Esophagus (tissue), 2 donors: Measurements from ENCODE around the gene CLPX. TPM values are rescaled to one million over a fixed set of nuclear protein-coding genes. Genes with fewer than 3 reads are reported as not detected.

Source experiments
- H3K27ac ChIP-seq, 2 donors: one replicate each; pipeline ENCODE4 v1.5.1; 2013; ENCODE audit warnings: low read depth in 2 of 2, mild to moderate bottlenecking in 2 of 2, inconsistent platforms in 1 of 2, low read length in 1 of 2, moderate library complexity in 1 of 2
- H3K27me3 ChIP-seq, 2 donors: one replicate each; pipeline ENCODE4 v1.6.1; 2013; ENCODE audit warnings: low read length in 2 of 2, control low read depth in 1 of 2, mild to moderate bottlenecking in 1 of 2; ENCODE audit not compliant: insufficient read depth in 2 of 2, control insufficient read depth in 1 of 2
- H3K36me3 ChIP-seq, 2 donors: one replicate each; pipeline ENCODE4 v1.6.1; 2013; ENCODE audit warnings: low read length in 1 of 2; ENCODE audit not compliant: control insufficient read depth in 2 of 2, insufficient read depth in 2 of 2
- H3K4me1 ChIP-seq, 2 donors: one replicate each; pipeline ENCODE4 v1.6.1; 2013; ENCODE audit warnings: low read length in 1 of 2; ENCODE audit not compliant: control insufficient read depth in 2 of 2, insufficient read depth in 2 of 2
- H3K4me3 ChIP-seq, 2 donors: one replicate each; pipeline ENCODE4 v1.5.1; 2013; ENCODE audit warnings: low read length in 2 of 2, mild to moderate bottlenecking in 2 of 2, low read depth in 1 of 2, moderate library complexity in 1 of 2
- H3K9me3 ChIP-seq, 2 donors: one replicate each; pipeline ENCODE4 v1.6.1; 2013; ENCODE audit warnings: mild to moderate bottlenecking in 2 of 2, low read depth in 1 of 2, low read length in 1 of 2, moderate library complexity in 1 of 2; ENCODE audit not compliant: control insufficient read depth in 2 of 2, insufficient read depth in 1 of 2
- WGBS, 2 donors: extraction: QIAGEN DNeasy Blood & Tissue Kit; methylation state at CpG; one replicate each; pipeline ENCODE4 v1.1.7; 2013; 5-methylcytosine and 5-hydroxymethylcytosine counted together
- polyA plus RNA-seq, 2 donors: library from polyadenylated mRNA; stranded (reverse); fragments of 200-250 nt; gene quantifications; one replicate each; pipeline ENCODE4 v1.2.3, GENCODE V29; 2013
- donor health status: healthy with polysubstance abuse.
- donor health status: Bipolar disorder and iron deficiency.

The CLPX gene
- polyA plus RNA-seq, 2 donors: 17.9 to 23.4 TPM

- Histone ChIP-seq H3K36me3 (no peaks in the 10 kb centered on the region), H3K4me1 (no peaks in the 10 kb centered on the region), H3K27ac (peak overlapping the region in 1 of 2 donors; percentile 8)
These were observed 7.2 kb downstream of the CLPX start for GRCh38 chr15:65177901-65178300.

DNA sequence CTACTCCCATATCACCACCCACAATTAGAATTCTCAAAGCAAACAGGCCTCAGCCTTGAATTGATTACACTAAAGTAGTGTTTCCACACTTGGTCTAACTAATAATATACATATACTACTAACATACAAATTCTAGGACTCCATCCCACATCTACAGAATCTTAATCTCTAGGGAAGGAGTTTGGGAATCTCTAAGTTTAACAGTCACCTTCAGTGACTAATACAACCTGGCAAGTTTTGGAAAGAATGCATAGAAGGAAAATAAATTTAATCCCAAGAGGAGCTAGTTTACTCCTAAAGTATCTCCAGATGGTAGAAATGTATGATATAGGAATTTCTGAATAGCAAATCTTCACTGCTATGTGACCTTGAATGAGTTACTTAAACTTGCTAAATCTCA is 9.1 kb downstream of the CLPX start:
- Histone ChIP-seq H3K9me3 (no peaks in the 10 kb centered on the region), H3K27me3 (no peaks in the 10 kb centered on the region), H3K4me3 (no peak overlapping the region), H3K36me3 (peaks cover 2 to 3% of the 10 kb centered on the region in 2 donors), H3K4me1 (no peaks in the 10 kb centered on the region), H3K27ac (no peak overlapping the region)

More at GRCh38 chr15:65177901-65178300, 7.2 kb downstream of the CLPX start:
- H3K9me3 ChIP-seq: no peaks in the 10 kb centered on the region
- H3K27me3 ChIP-seq: no peaks in the 10 kb centered on the region
- 30 to 37% methylated on average over 1 of the region's 1 CpG for WGBS, 2 donors
- H3K4me3 ChIP-seq: no peak overlapping the region

GRCh38 chr15:65175511-65175910 is 9.6 kb downstream of the CLPX start:
- peaks cover 2 to 3% of the 10 kb centered on the region in 2 donors for H3K36me3 ChIP-seq

DNA sequence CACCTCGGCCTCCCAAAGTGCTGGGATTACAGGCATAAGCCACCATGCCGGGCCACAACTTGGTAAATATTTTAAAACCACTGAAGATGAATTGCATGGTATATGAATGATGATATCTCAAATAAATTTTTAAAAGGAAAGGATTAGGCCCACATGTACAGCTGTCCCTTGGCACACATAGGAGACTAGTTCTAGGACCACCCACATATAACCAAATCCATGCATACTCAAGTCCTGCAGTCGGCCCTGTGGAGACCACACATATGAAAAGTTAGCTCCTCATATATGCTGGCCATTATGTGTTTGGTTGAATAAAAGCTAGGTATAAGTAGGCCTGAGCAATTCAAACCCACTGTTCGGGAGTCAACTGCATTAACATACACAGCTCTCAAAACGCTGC is 10.6 kb downstream of the CLPX start:
- H3K36me3 ChIP-seq: peaks cover 2 to 3% of the 10 kb centered on the region in 2 donors
- 86 to 87% methylated on average over 5 of the region's 5 CpGs for WGBS, 2 donors
- no peak overlapping the region for H3K4me3 ChIP-seq
- no peak overlapping the region for H3K27ac ChIP-seq
- no peaks in the 10 kb centered on the region for H3K27me3 ChIP-seq
- no peaks in the 10 kb centered on the region for H3K4me1 ChIP-seq
- H3K9me3 ChIP-seq: no peaks in the 10 kb centered on the region

More at GRCh38 chr15:65175511-65175910, 9.6 kb downstream of the CLPX start:
- H3K27me3 ChIP-seq: no peaks in the 10 kb centered on the region
- no peak overlapping the region for H3K27ac ChIP-seq
- no peak overlapping the region for H3K4me3 ChIP-seq
- 89 to 90% methylated on average over 5 of the region's 5 CpGs for WGBS, 2 donors
- no peaks in the 10 kb centered on the region for H3K4me1 ChIP-seq
- no peaks in the 10 kb centered on the region for H3K9me3 ChIP-seq

DNA sequence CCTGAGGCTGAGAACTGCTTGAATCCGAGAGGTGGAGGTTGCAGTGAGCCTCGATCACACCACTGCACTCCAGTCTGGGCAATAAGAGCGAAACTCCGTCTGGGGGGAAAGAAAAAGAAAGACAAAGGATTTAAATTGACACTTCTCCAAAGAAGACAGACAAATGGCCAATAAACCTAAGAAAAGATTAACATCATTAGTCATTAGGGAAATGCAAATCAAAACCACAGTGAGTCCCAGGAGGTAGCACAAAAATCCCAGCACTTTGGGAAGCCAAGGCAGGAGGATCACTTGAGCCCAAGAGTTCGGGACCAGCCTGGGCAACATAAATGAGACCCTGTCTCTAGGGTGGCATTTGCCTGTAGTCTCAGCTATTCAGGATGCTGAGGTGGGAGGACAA is 12.6 kb downstream of the CLPX start:
- Histone ChIP-seq H3K4me3 (no peak overlapping the region), H3K27me3 (no peaks in the 10 kb centered on the region), H3K4me1 (no peaks in the 10 kb centered on the region), H3K36me3 (peaks cover 2 to 3% of the 10 kb centered on the region in 2 donors), H3K27ac (peak overlapping the region in 1 of 2 donors; percentile 83), H3K9me3 (no peaks in the 10 kb centered on the region)
- 91 to 92% methylated on average over 5 of the region's 5 CpGs for whole genome bisulfite sequencing, 2 donors

- peaks cover 2 to 3% of the 10 kb centered on the region in 2 donors for H3K36me3 ChIP-seq
- WGBS, 2 donors: 87 to 90% methylated on average over 5 of the region's 5 CpGs
These were observed 13.7 kb downstream of the CLPX start for GRCh38 chr15:65171428-65171827.

GRCh38 chr15:65165875-65166274 is 19.3 kb downstream of the CLPX start:
- H3K36me3 ChIP-seq: peaks cover 3 to 4% of the 10 kb centered on the region in 2 donors
- no peaks in the 10 kb centered on the region for H3K9me3 ChIP-seq
- H3K4me1 ChIP-seq: no peaks in the 10 kb centered on the region
- no peak overlapping the region for H3K27ac ChIP-seq
- no peaks in the 10 kb centered on the region for H3K27me3 ChIP-seq
- no peak overlapping the region for H3K4me3 ChIP-seq
- WGBS, 2 donors: 88 to 94% methylated on average over 2 of the region's 2 CpGs

More at GRCh38 chr15:65171428-65171827, 13.7 kb downstream of the CLPX start:
- Histone ChIP-seq H3K4me1 (no peaks in the 10 kb centered on the region), H3K4me3 (no peak overlapping the region), H3K27me3 (no peaks in the 10 kb centered on the region), H3K9me3 (no peaks in the 10 kb centered on the region), H3K27ac (peak overlapping the region in 1 of 2 donors; percentile 40)

DNA sequence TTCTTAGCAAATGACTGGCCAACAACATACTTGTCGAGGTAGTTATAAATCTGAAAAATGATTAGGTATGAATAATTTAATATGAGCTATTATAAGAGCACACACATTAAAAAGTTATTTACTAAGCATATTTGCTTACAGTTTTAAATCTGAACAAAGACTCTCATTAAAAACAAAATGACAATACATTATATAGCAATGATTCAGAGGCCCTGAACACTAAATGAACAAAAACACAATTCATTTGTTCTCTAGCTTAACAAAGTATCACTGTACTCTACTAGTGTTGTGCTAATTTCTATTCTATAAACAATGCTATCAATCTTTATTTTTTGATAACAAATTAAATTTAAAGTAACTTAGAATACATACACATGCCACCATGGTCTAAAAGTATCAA is 21.0 kb downstream of the CLPX start:
- Histone ChIP-seq H3K4me3 (no peak overlapping the region), H3K36me3 (peaks cover 3 to 4% of the 10 kb centered on the region in 2 donors), H3K4me1 (no peaks in the 10 kb centered on the region), H3K27ac (no peak overlapping the region), H3K9me3 (no peaks in the 10 kb centered on the region), H3K27me3 (no peaks in the 10 kb centered on the region)
- WGBS, 2 donors: 71 to 75% methylated on average over 1 of the region's 1 CpG

GRCh38 chr15:65163041-65163440 is 22.1 kb downstream of the CLPX start:
- H3K27ac ChIP-seq: no peak overlapping the region
- 84 to 86% methylated on average over 4 of the region's 4 CpGs for WGBS, 2 donors
- no peaks in the 10 kb centered on the region for H3K27me3 ChIP-seq
- no peak overlapping the region for H3K4me3 ChIP-seq
- no peaks in the 10 kb centered on the region for H3K4me1 ChIP-seq
- H3K36me3 ChIP-seq: peaks cover 3 to 4% of the 10 kb centered on the region in 2 donors
- H3K9me3 ChIP-seq: no peaks in the 10 kb centered on the region

DNA sequence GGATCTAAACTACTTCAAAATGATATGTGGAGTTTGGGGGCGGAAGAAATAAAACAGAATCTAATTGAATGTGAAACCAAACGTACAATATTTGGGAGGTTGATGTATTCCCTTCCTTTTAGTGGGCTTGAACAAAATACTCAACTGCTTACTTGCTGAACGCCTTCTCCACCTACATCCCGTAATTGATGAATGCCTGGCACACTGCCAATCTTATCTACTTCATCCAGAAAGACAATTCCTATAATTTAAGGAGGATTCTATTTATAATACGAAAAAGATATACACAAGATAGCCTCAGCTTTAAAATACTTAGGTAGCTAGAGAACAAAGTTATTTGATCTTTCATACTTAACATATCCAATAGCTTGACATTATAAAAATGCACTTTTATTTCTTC is 28.4 kb downstream of the CLPX start:
- Histone ChIP-seq H3K9me3 (no peaks in the 10 kb centered on the region), H3K36me3 (peaks cover 4% of the 10 kb centered on the region in 2 donors)

More for the DNA sequence above, 28.4 kb downstream of the CLPX start:
- no peaks in the 10 kb centered on the region for H3K4me1 ChIP-seq
- WGBS, 2 donors: 64 to 70% methylated on average over 5 of the region's 5 CpGs
- H3K27ac ChIP-seq: no peak overlapping the region
- no peak overlapping the region for H3K4me3 ChIP-seq
- H3K27me3 ChIP-seq: no peaks in the 10 kb centered on the region
